Subcutaneous abdominal adipose tissue (tissue), 5 donors: Measurements from ENCODE around the gene SLC35F6.
A peak's percentile ranks its signal among the peaks of the same experiment; 100 is the strongest.

ENCODE experiments used
- H3K27ac ChIP-seq: one replicate; pipeline ENCODE4 v1.7.0; 2013; ENCODE audit warnings: low read depth, mild to moderate bottlenecking, inconsistent platforms, low read length, moderate library complexity
- H3K27me3 ChIP-seq, 5 donors: one replicate each; pipeline ENCODE4 v1.7.0; 2013; ENCODE audit warnings: low read length in 5 of 5, inconsistent platforms in 1 of 5; ENCODE audit not compliant: control insufficient read depth in 5 of 5, insufficient read depth in 4 of 5
- H3K36me3 ChIP-seq, 5 donors: one replicate each; pipeline ENCODE4 v1.7.0; 2013; ENCODE audit warnings: low read length in 5 of 5; ENCODE audit not compliant: control insufficient read depth in 5 of 5, insufficient read depth in 5 of 5
- H3K4me1 ChIP-seq, 5 donors: one replicate each; pipeline ENCODE4 v1.7.0; 2013; ENCODE audit warnings: low read length in 5 of 5, mild to moderate bottlenecking in 3 of 5, moderate library complexity in 1 of 5; ENCODE audit not compliant: control insufficient read depth in 5 of 5, insufficient read depth in 5 of 5
- H3K4me3 ChIP-seq, 5 donors: one replicate each; pipeline ENCODE4 v1.7.0; 2013; ENCODE audit warnings: low read length in 5 of 5, low read depth in 1 of 5
- H3K9ac ChIP-seq, 5 donors: one replicate each; pipeline ENCODE4 v1.7.0; 2013; ENCODE audit warnings: low read length in 5 of 5, mild to moderate bottlenecking in 4 of 5, moderate library complexity in 3 of 5
- H3K9me3 ChIP-seq, 5 donors: one replicate each; pipeline ENCODE4 v1.7.0; 2013; ENCODE audit warnings: low read length in 5 of 5; ENCODE audit not compliant: control insufficient read depth in 5 of 5
- donor health status: healthy.
- donor health status: healthy.
- donor health status: healthy.
- donor health status: healthy.
- donor health status: healthy.

SLC35F6 gene

DNA sequence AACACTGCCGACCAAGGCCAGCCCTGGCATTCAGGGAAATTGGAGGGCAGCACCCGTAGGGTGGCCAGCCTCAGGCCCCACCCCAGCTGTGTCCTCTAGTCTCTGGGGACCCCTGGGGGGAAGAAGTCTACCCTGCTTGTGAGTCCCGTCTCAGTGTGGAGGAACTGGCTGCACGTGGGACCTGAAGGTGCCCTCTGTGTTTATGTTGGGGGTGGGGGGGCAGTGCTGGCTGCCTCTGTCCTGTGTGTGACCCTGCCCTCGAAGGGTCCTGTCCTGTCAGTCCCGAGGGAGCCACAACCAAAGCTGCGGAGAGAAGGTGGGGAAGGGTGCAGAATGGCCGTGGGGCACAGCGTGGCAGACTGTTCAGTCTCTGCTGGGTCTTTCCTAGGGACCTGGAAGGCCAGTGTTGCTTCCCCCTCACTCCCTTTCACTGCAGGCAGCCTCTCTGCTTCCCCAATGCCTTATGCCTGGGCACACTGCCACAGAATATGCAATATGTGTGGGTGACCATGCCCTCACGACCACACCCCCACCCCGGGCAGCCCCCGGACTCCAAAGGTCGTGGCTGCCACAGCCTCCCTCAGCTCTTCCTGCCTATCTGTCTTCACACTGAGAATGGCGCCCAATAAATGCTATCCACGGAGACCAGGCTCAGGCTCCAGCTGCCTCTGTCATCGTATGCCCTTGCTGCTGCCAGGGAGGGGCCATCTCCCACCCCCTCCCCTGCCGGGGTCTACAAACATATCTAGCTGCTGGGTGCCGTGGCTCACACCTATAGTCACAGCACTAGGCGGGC, 33.3 kb upstream of the SLC35F6 start:
- H3K36me3 ChIP-seq = no peaks in the 10 kb centered on the region
- no peak overlapping the region for H3K9ac ChIP-seq
- H3K27ac ChIP-seq = no peak overlapping the region
- peaks cover 0 to 21% (median 10%) of the 10 kb centered on the region in 5 donors for H3K4me1 ChIP-seq
- H3K9me3 ChIP-seq = no peaks in the 10 kb centered on the region
- no peaks in the 10 kb centered on the region for H3K27me3 ChIP-seq
- no peak overlapping the region for H3K4me3 ChIP-seq

DNA sequence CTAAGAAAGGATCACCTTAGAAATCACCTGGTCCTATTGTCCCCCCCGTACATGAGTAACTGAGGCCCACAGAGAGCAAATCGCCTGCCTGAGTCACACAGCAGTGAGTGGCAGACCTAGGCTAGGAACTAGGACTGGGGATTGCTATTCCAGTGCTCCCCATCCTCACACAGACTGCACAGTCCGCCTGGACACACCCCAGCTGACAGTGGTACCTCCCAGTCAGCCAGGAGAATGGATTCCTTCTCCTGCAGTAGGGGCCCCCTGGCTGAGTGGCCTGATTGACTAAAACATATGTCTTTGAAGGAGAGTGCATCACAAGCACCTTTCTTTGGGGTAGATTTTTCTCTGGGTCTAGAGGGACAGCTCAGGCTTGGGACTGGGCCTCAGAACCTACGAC, 32.4 kb upstream of the SLC35F6 start:
- H3K4me3 ChIP-seq = no peak overlapping the region
- H3K9ac ChIP-seq = no peak overlapping the region
- H3K4me1 ChIP-seq = peaks cover 7 to 30% (median 16%) of the 10 kb centered on the region in 5 donors
- no peaks in the 10 kb centered on the region for H3K9me3 ChIP-seq
- H3K27me3 ChIP-seq = no peaks in the 10 kb centered on the region
- H3K27ac ChIP-seq = no peak overlapping the region
- no peaks in the 10 kb centered on the region for H3K36me3 ChIP-seq

- H3K9ac ChIP-seq = no peak overlapping the region
- peaks cover 7 to 30% (median 16%) of the 10 kb centered on the region in 5 donors for H3K4me1 ChIP-seq
- H3K27ac ChIP-seq = no peak overlapping the region
- H3K36me3 ChIP-seq = no peaks in the 10 kb centered on the region
- no peak overlapping the region for H3K4me3 ChIP-seq
- H3K27me3 ChIP-seq = no peaks in the 10 kb centered on the region
- H3K9me3 ChIP-seq = no peaks in the 10 kb centered on the region
Measured at GRCh38 chr2:26732446-26732845, 31.6 kb upstream of the SLC35F6 start.

GRCh38 chr2:26733413-26733812, 30.7 kb upstream of the SLC35F6 start:
- H3K4me1 ChIP-seq = peaks cover 8 to 29% (median 10%) of the 10 kb centered on the region in 5 donors
- no peak overlapping the region for H3K4me3 ChIP-seq
- H3K27ac ChIP-seq = no peak overlapping the region
- H3K27me3 ChIP-seq = no peaks in the 10 kb centered on the region
- no peaks in the 10 kb centered on the region for H3K9me3 ChIP-seq
- H3K36me3 ChIP-seq = no peaks in the 10 kb centered on the region
- no peak overlapping the region for H3K9ac ChIP-seq

DNA sequence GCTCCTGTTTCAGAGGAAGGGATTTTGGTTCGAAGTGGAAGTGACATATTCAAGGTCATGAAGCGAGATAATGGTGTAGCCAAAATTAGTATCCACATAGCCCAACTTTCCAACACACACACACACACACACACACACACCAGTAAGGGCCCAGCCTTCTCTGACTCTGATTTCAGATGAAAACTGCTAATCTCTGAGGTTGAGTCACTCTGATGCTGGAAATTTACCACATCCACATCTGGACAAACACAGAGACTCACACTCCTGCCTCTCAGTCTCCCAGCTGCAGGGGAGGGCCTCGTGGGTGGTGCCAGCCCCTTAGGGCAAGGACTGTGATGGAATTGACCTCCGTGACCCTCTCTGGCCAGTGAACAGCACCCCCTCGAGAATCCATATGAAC, 29.0 kb upstream of the SLC35F6 start:
- H3K4me1 ChIP-seq = peaks cover 7 to 31% (median 10%) of the 10 kb centered on the region in 5 donors
- peak overlapping the region; percentile 29 for H3K27ac ChIP-seq

GRCh38 chr2:26735883-26736588, 28.0 kb upstream of the SLC35F6 start:
- Histone ChIP-seq H3K4me3 (no peak overlapping the region), H3K9me3 (no peaks in the 10 kb centered on the region), H3K9ac (no peak overlapping the region), H3K4me1 (peaks cover 8 to 32% (median 16%) of the 10 kb centered on the region in 5 donors), H3K36me3 (no peaks in the 10 kb centered on the region), H3K27ac (peak overlapping the region; percentile 57), H3K27me3 (no peaks in the 10 kb centered on the region)

More for the DNA sequence above, 29.0 kb upstream of the SLC35F6 start:
- no peak overlapping the region for H3K9ac ChIP-seq
- no peaks in the 10 kb centered on the region for H3K9me3 ChIP-seq
- no peaks in the 10 kb centered on the region for H3K27me3 ChIP-seq
- no peak overlapping the region for H3K4me3 ChIP-seq
- no peaks in the 10 kb centered on the region for H3K36me3 ChIP-seq

- H3K9ac ChIP-seq = no peak overlapping the region
- peaks cover 8 to 34% (median 16%) of the 10 kb centered on the region in 5 donors for H3K4me1 ChIP-seq
- no peak overlapping the region for H3K4me3 ChIP-seq
- H3K27ac ChIP-seq = peak overlapping the region; percentile 57
- no peaks in the 10 kb centered on the region for H3K9me3 ChIP-seq
- no peaks in the 10 kb centered on the region for H3K36me3 ChIP-seq
- H3K27me3 ChIP-seq = no peaks in the 10 kb centered on the region
Measured at GRCh38 chr2:26737221-26737620, 26.9 kb upstream of the SLC35F6 start.

DNA sequence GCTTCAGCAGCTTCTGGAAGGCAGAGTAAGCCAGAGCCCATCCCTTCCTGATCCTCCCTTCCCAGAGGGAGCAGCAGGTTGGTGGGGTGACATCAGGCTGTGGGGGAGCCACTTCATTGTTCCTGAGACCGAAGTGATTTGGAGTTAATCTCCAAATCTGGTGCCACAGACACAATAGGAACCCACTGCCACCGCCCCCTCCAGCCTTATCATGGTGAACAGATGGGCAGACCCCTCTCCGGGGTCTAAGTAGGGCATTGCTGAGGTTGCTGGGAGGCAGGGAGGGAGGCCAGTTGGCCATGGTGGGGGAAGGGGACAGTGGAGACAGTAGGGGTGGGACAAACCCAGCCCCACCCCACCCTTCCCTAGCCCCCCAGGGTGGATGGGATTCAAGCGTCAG, 25.6 kb upstream of the SLC35F6 start:
- Histone ChIP-seq H3K36me3 (no peaks in the 10 kb centered on the region), H3K4me3 (no peak overlapping the region), H3K4me1 (peaks cover 8 to 35% (median 16%) of the 10 kb centered on the region in 5 donors), H3K9me3 (no peaks in the 10 kb centered on the region), H3K27ac (no peak overlapping the region), H3K27me3 (no peaks in the 10 kb centered on the region), H3K9ac (no peak overlapping the region)

DNA sequence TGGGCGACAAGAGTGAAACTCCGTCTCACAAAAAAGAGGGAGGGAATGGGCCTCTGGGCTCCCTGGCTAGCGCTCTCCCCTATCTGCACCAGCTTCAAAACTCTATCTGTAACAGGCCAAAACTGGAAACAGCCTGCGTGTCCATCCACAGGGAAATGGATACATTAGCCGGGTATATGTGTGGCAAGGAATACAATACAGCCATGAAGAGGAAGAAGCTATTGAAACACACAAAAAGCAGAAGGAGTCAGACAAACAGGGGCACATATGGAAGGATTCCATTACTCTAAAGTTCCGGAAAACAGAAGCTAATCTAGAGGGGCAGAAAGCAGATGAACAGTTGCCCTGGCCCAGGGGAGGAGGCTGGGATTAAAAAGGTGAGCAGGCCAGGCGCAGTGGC, 24.6 kb upstream of the SLC35F6 start:
- no peaks in the 10 kb centered on the region for H3K9me3 ChIP-seq
- no peak overlapping the region for H3K9ac ChIP-seq
- H3K4me3 ChIP-seq = no peak overlapping the region
- H3K27ac ChIP-seq = no peak overlapping the region
- H3K4me1 ChIP-seq = peaks cover 8 to 44% (median 16%) of the 10 kb centered on the region in 5 donors
- H3K36me3 ChIP-seq = no peaks in the 10 kb centered on the region
- no peaks in the 10 kb centered on the region for H3K27me3 ChIP-seq

DNA sequence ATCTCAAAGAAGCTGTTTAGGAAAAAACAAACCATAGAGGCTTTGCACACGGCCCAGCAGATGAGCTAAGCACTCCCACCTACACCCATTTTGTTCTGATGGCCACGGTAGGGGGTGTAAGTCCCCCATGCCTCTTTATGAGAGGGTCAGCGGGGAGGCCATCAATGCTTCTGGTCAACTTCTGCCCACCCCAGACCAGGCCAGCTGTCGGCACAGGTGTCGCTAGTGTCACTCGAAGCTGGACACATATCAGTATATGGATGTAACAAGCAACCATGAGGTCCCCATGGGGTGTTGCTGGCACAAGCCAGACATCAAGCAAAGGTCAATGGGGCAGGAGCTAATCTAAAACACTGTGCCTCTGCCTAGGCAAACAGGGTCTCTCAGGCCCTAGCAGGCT, 23.7 kb upstream of the SLC35F6 start:
- H3K27ac ChIP-seq = no peak overlapping the region
- peaks cover 8 to 40% (median 16%) of the 10 kb centered on the region in 5 donors for H3K4me1 ChIP-seq
- no peak overlapping the region for H3K9ac ChIP-seq
- H3K27me3 ChIP-seq = no peaks in the 10 kb centered on the region
- no peaks in the 10 kb centered on the region for H3K9me3 ChIP-seq
- H3K36me3 ChIP-seq = no peaks in the 10 kb centered on the region
- H3K4me3 ChIP-seq = no peak overlapping the region
